ENCODE results near the gene AMY2B.

DNA sequence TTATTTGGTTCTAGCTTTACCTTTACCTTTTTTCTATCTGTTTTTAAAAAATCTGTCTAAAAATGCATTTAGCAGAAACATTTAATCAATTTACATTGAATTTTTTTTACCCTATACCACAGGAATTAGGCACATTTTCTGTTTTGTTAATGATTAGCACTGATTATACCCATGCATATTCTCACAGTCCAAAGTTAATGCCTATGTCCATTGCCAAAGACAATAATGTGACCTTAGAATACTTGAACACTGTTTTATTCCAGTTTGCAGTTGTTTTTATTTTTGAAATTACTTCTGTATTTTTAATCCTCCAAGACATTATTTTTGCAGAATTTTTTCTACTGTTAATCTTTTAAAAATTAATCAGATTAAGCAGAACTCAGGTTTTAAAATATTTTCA is 11.0 kb upstream of the AMY2B start:
- TF ChIP-seq EZH2phosphoT487 (conservative IDR thresholded peaks at IDR 0.05; ENCODE audit: low read length) (no peak), CTCF (IDR thresholded peaks at IDR 0.05; ENCODE audit: insufficient read depth, low read length, poor library complexity, severe bottlenecking) (no peak)

Data from SU-DHL-6 (cell line).